Stimulated activated naive CD8-positive, alpha-beta T cell treated with anti-CD3 and anti-CD28 coated beads, Interleukin-15, amount 100 ng/mL, for 72 hours (primary cell): ENCODE data around the gene S1PR3.

ENCODE experiments used
- ATAC-seq: fragments of 150-1000 bp; cut with Tn5 transposase; 2 replicates; pipeline ENCODE4 v1.10.0; 2021; ENCODE audit warnings: mild to moderate bottlenecking, moderate library complexity
- DNase-seq, 2 donors: peaks; one replicate each; pipeline ENCODE4 v3.0.0; 2021 to 2022
- H3K27ac Mint-ChIP-seq, 2 donors: one replicate each; pipeline ENCODE4 v1.8.0; 2022; ENCODE audit warnings: mild to moderate bottlenecking in 2 of 2, mixed read lengths in 2 of 2, moderate library complexity in 2 of 2
- H3K27me3 Mint-ChIP-seq: one replicate; pipeline ENCODE4 v1.8.0; 2022; ENCODE audit warnings: mixed read lengths
- H3K4me1 Mint-ChIP-seq: one replicate; pipeline ENCODE4 v1.8.0; 2022; ENCODE audit warnings: mild to moderate bottlenecking, mixed read lengths
- H3K4me3 Mint-ChIP-seq, 2 donors: one replicate each; pipeline ENCODE4 v1.8.0; 2022; ENCODE audit warnings: mild to moderate bottlenecking in 2 of 2, mixed read lengths in 2 of 2, moderate library complexity in 1 of 2
- H3K9me3 Mint-ChIP-seq, 2 donors: one replicate each; pipeline ENCODE4 v1.8.0; 2022; ENCODE audit warnings: mixed read lengths in 2 of 2

The S1PR3 gene

GRCh38 chr9:88959727-88960469 lies 31.4 kb upstream of the S1PR3 start:
- Mint-ChIP-seq H3K4me3 (no peak overlapping the region), H3K27ac (no peak overlapping the region)
- no peak for DNase-seq

GRCh38 chr9:88960632-88961031 lies 30.6 kb upstream of the S1PR3 start:
- Mint-ChIP-seq H3K27ac (no peak overlapping the region), H3K4me3 (no peak overlapping the region), H3K4me1 (no peaks in the 10 kb centered on the region), H3K27me3 (peaks cover 32% of the 10 kb centered on the region), H3K9me3 (no peaks in the 10 kb centered on the region)
- no peak for DNase-seq
- ATAC-seq: no peak

More at GRCh38 chr9:88959727-88960469, 31.4 kb upstream of the S1PR3 start:
- Mint-ChIP-seq H3K9me3 (no peaks in the 10 kb centered on the region), H3K27me3 (peaks cover 39% of the 10 kb centered on the region), H3K4me1 (no peaks in the 10 kb centered on the region)
- ATAC-seq: no peak

- ATAC-seq (no peak), DNase-seq (no peak)
- H3K4me1 Mint-ChIP-seq: no peaks in the 10 kb centered on the region
- H3K27ac Mint-ChIP-seq: no peak overlapping the region
- H3K4me3 Mint-ChIP-seq: no peak overlapping the region
- no peaks in the 10 kb centered on the region for H3K9me3 Mint-ChIP-seq
- peaks cover 31% of the 10 kb centered on the region for H3K27me3 Mint-ChIP-seq
Observed at GRCh38 chr9:88965473-88965872, 25.8 kb upstream of the S1PR3 start.

GRCh38 chr9:88966894-88967676 lies 24.2 kb upstream of the S1PR3 start:
- Mint-ChIP-seq H3K4me3 (no peak overlapping the region), H3K27ac (no peak overlapping the region), H3K27me3 (peaks cover 22% of the 10 kb centered on the region), H3K4me1 (no peaks in the 10 kb centered on the region), H3K9me3 (no peaks in the 10 kb centered on the region)
- ATAC-seq (no peak), DNase-seq (no peak)

GRCh38 chr9:88968799-88969198 lies 22.5 kb upstream of the S1PR3 start:
- peaks cover 15% of the 10 kb centered on the region for H3K27me3 Mint-ChIP-seq
- DNase-seq (no peak), ATAC-seq (no peak)
- no peak overlapping the region for H3K27ac Mint-ChIP-seq
- no peak overlapping the region for H3K4me3 Mint-ChIP-seq
- no peaks in the 10 kb centered on the region for H3K9me3 Mint-ChIP-seq
- no peaks in the 10 kb centered on the region for H3K4me1 Mint-ChIP-seq

- Mint-ChIP-seq H3K4me1 (no peaks in the 10 kb centered on the region), H3K27ac (no peak overlapping the region), H3K4me3 (no peak overlapping the region), H3K27me3 (peaks cover 15% of the 10 kb centered on the region), H3K9me3 (no peaks in the 10 kb centered on the region)
- DNase-seq: no peak
- ATAC-seq: peak; percentile 42
Observed at GRCh38 chr9:88969646-88970373, 21.5 kb upstream of the S1PR3 start.

- peaks cover 15% of the 10 kb centered on the region for H3K27me3 Mint-ChIP-seq
- H3K27ac Mint-ChIP-seq: no peak overlapping the region
- H3K9me3 Mint-ChIP-seq: no peaks in the 10 kb centered on the region
- DNase-seq: no peak
- no peaks in the 10 kb centered on the region for H3K4me1 Mint-ChIP-seq
- no peak for ATAC-seq
- no peak overlapping the region for H3K4me3 Mint-ChIP-seq
Observed at GRCh38 chr9:88971131-88971960, 19.9 kb upstream of the S1PR3 start.

GRCh38 chr9:88972401-88972800 lies 18.9 kb upstream of the S1PR3 start:
- Mint-ChIP-seq H3K27me3 (peaks cover 25% of the 10 kb centered on the region), H3K27ac (no peak overlapping the region)
- no peak for ATAC-seq

GRCh38 chr9:88973281-88974045 lies 17.8 kb upstream of the S1PR3 start:
- Mint-ChIP-seq H3K27me3 (peaks cover 30% of the 10 kb centered on the region), H3K9me3 (no peaks in the 10 kb centered on the region), H3K4me1 (no peaks in the 10 kb centered on the region), H3K27ac (no peak overlapping the region), H3K4me3 (no peak overlapping the region)
- no peak for DNase-seq
- ATAC-seq: no peak

More at GRCh38 chr9:88972401-88972800, 18.9 kb upstream of the S1PR3 start:
- DNase-seq: no peak
- no peaks in the 10 kb centered on the region for H3K4me1 Mint-ChIP-seq
- H3K9me3 Mint-ChIP-seq: no peaks in the 10 kb centered on the region
- no peak overlapping the region for H3K4me3 Mint-ChIP-seq

GRCh38 chr9:88974641-88975040 lies 16.6 kb upstream of the S1PR3 start:
- H3K27me3 Mint-ChIP-seq: peaks cover 18% of the 10 kb centered on the region
- no peak for ATAC-seq

GRCh38 chr9:88975966-88976889 lies 15.0 kb upstream of the S1PR3 start:
- H3K27ac Mint-ChIP-seq: no peak overlapping the region
- H3K27me3 Mint-ChIP-seq: peaks cover 16% of the 10 kb centered on the region
- no peak for ATAC-seq
- no peak overlapping the region for H3K4me3 Mint-ChIP-seq
- H3K4me1 Mint-ChIP-seq: no peaks in the 10 kb centered on the region
- no peak for DNase-seq
- no peaks in the 10 kb centered on the region for H3K9me3 Mint-ChIP-seq

More at GRCh38 chr9:88974641-88975040, 16.6 kb upstream of the S1PR3 start:
- Mint-ChIP-seq H3K9me3 (no peaks in the 10 kb centered on the region), H3K4me3 (no peak overlapping the region), H3K27ac (no peak overlapping the region), H3K4me1 (no peaks in the 10 kb centered on the region)
- DNase-seq: no peak

GRCh38 chr9:88976890-88977257 lies 14.4 kb upstream of the S1PR3 start:
- Mint-ChIP-seq H3K27ac (peak overlapping the region in 1 of 2 donors; percentile 4), H3K4me3 (no peak overlapping the region), H3K4me1 (no peaks in the 10 kb centered on the region), H3K9me3 (no peaks in the 10 kb centered on the region), H3K27me3 (peaks cover 16% of the 10 kb centered on the region)
- DNase-seq (no peak), ATAC-seq (no peak)

GRCh38 chr9:88978034-88978433 lies 13.2 kb upstream of the S1PR3 start:
- no peak for ATAC-seq

GRCh38 chr9:88979021-88979420 lies 12.2 kb upstream of the S1PR3 start:
- H3K4me1 Mint-ChIP-seq: no peaks in the 10 kb centered on the region
- H3K27ac Mint-ChIP-seq: no peak overlapping the region
- DNase-seq: no peak
- peaks cover 16% of the 10 kb centered on the region for H3K27me3 Mint-ChIP-seq
- ATAC-seq: no peak
- no peak overlapping the region for H3K4me3 Mint-ChIP-seq
- H3K9me3 Mint-ChIP-seq: no peaks in the 10 kb centered on the region

More at GRCh38 chr9:88978034-88978433, 13.2 kb upstream of the S1PR3 start:
- H3K9me3 Mint-ChIP-seq: no peaks in the 10 kb centered on the region
- no peak for DNase-seq
- no peaks in the 10 kb centered on the region for H3K4me1 Mint-ChIP-seq
- no peak overlapping the region for H3K4me3 Mint-ChIP-seq
- H3K27ac Mint-ChIP-seq: no peak overlapping the region
- peaks cover 16% of the 10 kb centered on the region for H3K27me3 Mint-ChIP-seq
